ENCODE data around the gene TRAPPC14. TPM values are rescaled to one million over a fixed set of nuclear protein-coding genes. Genes with fewer than 3 reads are reported as not detected.

Gene TRAPPC14
- total RNA-seq, 1 donor: 8.0 TPM

DNA sequence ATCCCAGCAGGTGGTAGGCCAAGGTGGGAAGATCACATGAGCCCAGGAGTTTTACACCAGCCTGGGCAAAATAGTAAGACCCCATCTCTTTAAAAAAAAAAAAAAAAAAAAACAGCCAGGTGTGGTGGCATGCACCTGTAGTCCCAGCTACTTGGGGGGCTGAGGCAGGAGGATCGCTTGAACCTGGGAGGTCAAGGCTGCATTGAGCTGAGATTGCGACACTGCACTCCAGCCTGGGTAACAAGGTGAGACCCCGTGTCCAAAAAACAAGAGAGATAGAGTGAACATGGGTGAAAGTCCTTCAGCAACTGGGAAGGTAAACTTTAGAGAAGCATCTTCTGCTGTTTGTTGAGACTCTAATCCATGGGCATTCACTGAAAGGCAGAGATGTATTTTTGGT, 16.1 kb downstream of the TRAPPC14 start:
- Histone ChIP-seq H3K27ac (ENCODE audit: low read depth, low read length) (no peak overlapping the region), H3K79me2 (ENCODE audit: insufficient read depth, low read length) (no peaks in the 10 kb centered on the region), H2AFZ (ENCODE audit: low read length) (no peak overlapping the region), H3K36me3 (ENCODE audit: insufficient read depth, low read length) (no peaks in the 10 kb centered on the region), H3K4me2 (ENCODE audit: insufficient read depth, low read length) (no peak overlapping the region), H4K20me1 (ENCODE audit: insufficient read depth, low read length) (no peaks in the 10 kb centered on the region), H3K9me3 (ENCODE audit: low read depth, low read length) (no peaks in the 10 kb centered on the region), H3K4me3 (ENCODE audit: insufficient read depth, low read length) (no peak overlapping the region), H3K27me3 (ENCODE audit: insufficient read depth, low read length) (no peaks in the 10 kb centered on the region), H3K4me1 (ENCODE audit: insufficient read depth, low read length) (no peaks in the 10 kb centered on the region)
- no peak for DNase-seq (ENCODE audit: insufficient read length, low spot score, missing footprints)
- TF ChIP-seq, protein P1, sequence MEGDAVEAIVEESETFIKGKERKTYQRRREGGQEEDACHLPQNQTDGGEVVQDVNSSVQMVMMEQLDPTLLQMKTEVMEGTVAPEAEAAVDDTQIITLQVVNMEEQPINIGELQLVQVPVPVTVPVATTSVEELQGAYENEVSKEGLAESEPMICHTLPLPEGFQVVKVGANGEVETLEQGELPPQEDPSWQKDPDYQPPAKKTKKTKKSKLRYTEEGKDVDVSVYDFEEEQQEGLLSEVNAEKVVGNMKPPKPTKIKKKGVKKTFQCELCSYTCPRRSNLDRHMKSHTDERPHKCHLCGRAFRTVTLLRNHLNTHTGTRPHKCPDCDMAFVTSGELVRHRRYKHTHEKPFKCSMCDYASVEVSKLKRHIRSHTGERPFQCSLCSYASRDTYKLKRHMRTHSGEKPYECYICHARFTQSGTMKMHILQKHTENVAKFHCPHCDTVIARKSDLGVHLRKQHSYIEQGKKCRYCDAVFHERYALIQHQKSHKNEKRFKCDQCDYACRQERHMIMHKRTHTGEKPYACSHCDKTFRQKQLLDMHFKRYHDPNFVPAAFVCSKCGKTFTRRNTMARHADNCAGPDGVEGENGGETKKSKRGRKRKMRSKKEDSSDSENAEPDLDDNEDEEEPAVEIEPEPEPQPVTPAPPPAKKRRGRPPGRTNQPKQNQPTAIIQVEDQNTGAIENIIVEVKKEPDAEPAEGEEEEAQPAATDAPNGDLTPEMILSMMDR (IDR thresholded peaks at IDR 0.05; ENCODE audit: extremely low read depth, low read depth, low read length): no peak

DNA sequence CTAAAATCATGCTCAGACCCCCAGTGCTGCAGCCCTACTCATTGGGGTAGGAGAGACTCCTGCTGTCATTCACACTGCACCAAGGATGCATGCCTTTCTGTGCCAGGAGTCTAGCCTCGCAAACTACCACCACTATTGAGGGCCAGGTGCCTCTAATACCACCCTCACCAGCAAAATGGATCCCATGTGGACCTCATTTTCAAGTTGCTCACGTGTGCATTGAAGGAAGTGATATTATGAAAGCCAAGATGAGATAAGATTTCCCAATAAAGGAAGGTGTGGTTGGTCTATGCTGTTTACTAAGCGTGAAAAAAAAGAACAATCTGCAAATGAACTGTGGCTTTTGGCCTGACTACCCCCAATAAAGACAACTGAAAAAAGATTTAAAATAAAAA, 17.0 kb downstream of the TRAPPC14 start:
- Histone ChIP-seq H3K27ac (ENCODE audit: low read depth, low read length) (no peak overlapping the region), H3K79me2 (ENCODE audit: insufficient read depth, low read length) (no peaks in the 10 kb centered on the region), H2AFZ (ENCODE audit: low read length) (no peak overlapping the region)

DNA sequence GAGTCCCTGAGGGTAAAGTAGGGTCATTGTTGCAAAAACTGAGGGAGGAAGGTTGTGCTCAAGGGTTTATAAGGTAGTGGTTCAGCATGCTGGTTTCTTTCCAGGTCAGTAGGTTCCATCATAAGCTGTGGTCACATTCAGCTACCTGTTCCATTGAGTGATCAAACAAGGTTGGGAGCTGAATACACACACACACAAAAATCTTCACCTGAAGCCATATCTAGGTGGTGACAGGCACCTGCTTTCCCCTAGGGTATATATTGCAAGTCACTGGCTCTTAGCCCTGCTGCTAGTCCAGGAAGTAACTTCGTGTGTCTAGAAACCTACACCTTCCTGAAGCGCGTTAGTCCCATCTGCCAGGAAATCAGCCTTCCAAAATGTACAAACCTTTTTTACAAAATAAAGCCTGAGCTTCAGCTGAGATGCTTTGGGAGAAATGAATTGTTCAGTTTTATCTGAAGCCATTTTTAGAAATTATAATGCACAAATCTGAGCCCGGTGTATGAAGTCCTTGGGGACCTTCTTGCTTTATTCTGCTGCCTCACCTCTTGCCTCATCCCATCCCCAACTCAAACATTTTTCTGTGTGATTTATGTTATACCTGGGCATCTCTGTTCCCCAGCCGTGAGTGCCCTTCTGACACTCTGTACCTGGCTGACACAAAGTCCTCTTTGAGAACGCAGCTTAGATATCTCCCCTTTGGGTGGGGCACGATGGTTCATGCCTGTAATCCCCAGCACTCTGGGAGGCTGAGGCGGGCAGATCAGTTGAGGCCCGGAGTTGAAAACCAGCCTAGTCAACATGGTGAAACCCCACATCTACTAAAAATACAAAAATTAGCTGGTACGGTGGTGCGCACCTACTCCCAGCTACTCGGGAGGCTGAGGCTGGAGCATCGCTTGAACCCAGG, 20.4 kb downstream of the TRAPPC14 start:
- no peak overlapping the region for H3K4me2 ChIP-seq (ENCODE audit: insufficient read depth, low read length)
- H3K27ac ChIP-seq (ENCODE audit: low read depth, low read length): no peak overlapping the region
- no peaks in the 10 kb centered on the region for H3K27me3 ChIP-seq (ENCODE audit: insufficient read depth, low read length)
- H2AFZ ChIP-seq (ENCODE audit: low read length): no peak overlapping the region
- H4K20me1 ChIP-seq (ENCODE audit: insufficient read depth, low read length): no peaks in the 10 kb centered on the region
- H3K36me3 ChIP-seq (ENCODE audit: insufficient read depth, low read length): no peaks in the 10 kb centered on the region
- no peaks in the 10 kb centered on the region for H3K9me3 ChIP-seq (ENCODE audit: low read depth, low read length)
- TF ChIP-seq, protein P1 (IDR thresholded peaks at IDR 0.05; ENCODE audit: extremely low read depth, low read depth, low read length): no peak
- DNase-seq (ENCODE audit: insufficient read length, low spot score, missing footprints): peak; percentile 69
- H3K79me2 ChIP-seq (ENCODE audit: insufficient read depth, low read length): no peaks in the 10 kb centered on the region
- no peaks in the 10 kb centered on the region for H3K4me1 ChIP-seq (ENCODE audit: insufficient read depth, low read length)
- no peak overlapping the region for H3K4me3 ChIP-seq (ENCODE audit: insufficient read depth, low read length)

More for the DNA sequence above, 17.0 kb downstream of the TRAPPC14 start:
- TF ChIP-seq, protein P1 (IDR thresholded peaks at IDR 0.05; ENCODE audit: extremely low read depth, low read depth, low read length): no peak
- Histone ChIP-seq H3K9me3 (ENCODE audit: low read depth, low read length) (no peaks in the 10 kb centered on the region), H3K4me3 (ENCODE audit: insufficient read depth, low read length) (no peak overlapping the region), H3K4me1 (ENCODE audit: insufficient read depth, low read length) (no peaks in the 10 kb centered on the region), H4K20me1 (ENCODE audit: insufficient read depth, low read length) (no peaks in the 10 kb centered on the region), H3K36me3 (ENCODE audit: insufficient read depth, low read length) (no peaks in the 10 kb centered on the region), H3K27me3 (ENCODE audit: insufficient read depth, low read length) (no peaks in the 10 kb centered on the region), H3K4me2 (ENCODE audit: insufficient read depth, low read length) (no peak overlapping the region)
- DNase-seq (ENCODE audit: insufficient read length, low spot score, missing footprints): no peak

DNA sequence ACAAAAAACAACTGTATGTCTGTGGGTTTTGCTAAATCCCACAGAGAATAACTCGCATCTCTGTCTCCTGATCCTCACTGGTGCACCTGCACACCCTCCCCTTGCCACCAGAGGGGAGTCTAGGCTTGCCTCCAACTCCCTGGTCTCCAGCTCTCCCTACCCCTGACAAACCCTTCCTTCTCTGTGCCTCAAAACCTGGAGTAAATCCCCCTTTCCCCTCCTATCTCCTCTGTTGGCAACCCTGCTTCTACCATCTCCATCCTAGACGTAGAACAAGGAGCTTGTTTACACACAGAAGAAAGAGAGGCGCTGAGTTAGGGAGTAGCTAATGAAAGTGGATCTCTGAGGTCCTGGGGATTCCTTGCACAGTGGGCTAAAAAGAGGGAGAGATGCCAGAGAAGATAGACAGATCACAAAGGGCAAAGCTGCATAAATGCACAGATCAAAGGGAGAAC, 25.8 kb downstream of the TRAPPC14 start:
- Histone ChIP-seq H4K20me1 (ENCODE audit: insufficient read depth, low read length) (no peaks in the 10 kb centered on the region), H3K27me3 (ENCODE audit: insufficient read depth, low read length) (peaks cover 3% of the 10 kb centered on the region), H3K4me1 (ENCODE audit: insufficient read depth, low read length) (peaks cover 7% of the 10 kb centered on the region), H2AFZ (ENCODE audit: low read length) (no peak overlapping the region), H3K79me2 (ENCODE audit: insufficient read depth, low read length) (peaks cover under 1% of the 10 kb centered on the region), H3K4me3 (ENCODE audit: insufficient read depth, low read length) (no peak overlapping the region), H3K9me3 (ENCODE audit: low read depth, low read length) (no peaks in the 10 kb centered on the region), H3K4me2 (ENCODE audit: insufficient read depth, low read length) (no peak overlapping the region), H3K36me3 (ENCODE audit: insufficient read depth, low read length) (no peaks in the 10 kb centered on the region), H3K27ac (ENCODE audit: low read depth, low read length) (no peak overlapping the region)
- DNase-seq (ENCODE audit: insufficient read length, low spot score, missing footprints): peak; percentile 93
- TF ChIP-seq, protein P1 (IDR thresholded peaks at IDR 0.05; ENCODE audit: extremely low read depth, low read depth, low read length): peak; percentile 90

All from osteoblast (primary cell).